ENCODE results near the gene NPPA.

NPPA gene

GRCh38 chr1:11879311-11880180 lies 32.0 kb upstream of the NPPA start:
- H3K4me3 ChIP-seq (ENCODE audit: control insufficient read depth, low read depth, low read length): no peak overlapping the region
- no peak for TF ChIP-seq CTCF (conservative IDR thresholded peaks at IDR 0.05; ENCODE audit: control insufficient read depth, insufficient read depth, low read depth, low read length)
- DNase-seq (ENCODE audit: low read depth): no peak

GRCh38 chr1:11878891-11879190 lies 31.3 kb upstream of the NPPA start:
- TF ChIP-seq CTCF (conservative IDR thresholded peaks at IDR 0.05; ENCODE audit: control insufficient read depth, insufficient read depth, low read depth, low read length): no peak
- no peak for DNase-seq (ENCODE audit: low read depth)
- H3K4me3 ChIP-seq (ENCODE audit: control insufficient read depth, low read depth, low read length): no peak overlapping the region

- no peak for TF ChIP-seq CTCF (conservative IDR thresholded peaks at IDR 0.05; ENCODE audit: control insufficient read depth, insufficient read depth, low read depth, low read length)
- DNase-seq (ENCODE audit: low read depth): no peak
- no peak overlapping the region for H3K4me3 ChIP-seq (ENCODE audit: control insufficient read depth, low read depth, low read length)
Observed at GRCh38 chr1:11878081-11878890, 30.7 kb upstream of the NPPA start.

- no peak for DNase-seq (ENCODE audit: low read depth)
- no peak overlapping the region for H3K4me3 ChIP-seq (ENCODE audit: control insufficient read depth, low read depth, low read length)
- TF ChIP-seq CTCF (conservative IDR thresholded peaks at IDR 0.05; ENCODE audit: control insufficient read depth, insufficient read depth, low read depth, low read length): no peak
Observed at GRCh38 chr1:11877074-11877473, 29.5 kb upstream of the NPPA start.

- no peak for TF ChIP-seq CTCF (conservative IDR thresholded peaks at IDR 0.05; ENCODE audit: control insufficient read depth, insufficient read depth, low read depth, low read length)
- H3K4me3 ChIP-seq (ENCODE audit: control insufficient read depth, low read depth, low read length): no peak overlapping the region
- DNase-seq (ENCODE audit: low read depth): no peak
Observed at GRCh38 chr1:11875094-11875493, 27.5 kb upstream of the NPPA start.

- no peak for TF ChIP-seq CTCF (conservative IDR thresholded peaks at IDR 0.05; ENCODE audit: control insufficient read depth, insufficient read depth, low read depth, low read length)
Observed at GRCh38 chr1:11874624-11875023, 27.0 kb upstream of the NPPA start.

More at GRCh38 chr1:11874624-11875023, 27.0 kb upstream of the NPPA start:
- no peak for DNase-seq (ENCODE audit: low read depth)
- H3K4me3 ChIP-seq (ENCODE audit: control insufficient read depth, low read depth, low read length): no peak overlapping the region

All from fibroblast of mammary gland (primary cell).